ENCODE data around the gene CPA5.

Gene CPA5

GRCh38 chr7:130384841-130385599, 40.4 kb downstream of the CPA5 start:
- H3K4me3 ChIP-seq (ENCODE audit: low read length): no peak overlapping the region
- no peak for TF ChIP-seq ZNF274 (IDR thresholded peaks at IDR 0.05; ENCODE audit: low read depth, low read length)

- TF ChIP-seq ZNF274 (IDR thresholded peaks at IDR 0.05; ENCODE audit: low read depth, low read length): no peak
- no peak overlapping the region for H3K4me3 ChIP-seq (ENCODE audit: low read length)
Observed at GRCh38 chr7:130385600-130386066, 41.0 kb downstream of the CPA5 start.

GRCh38 chr7:130386876-130387275, 42.3 kb downstream of the CPA5 start:
- no peak overlapping the region for H3K4me3 ChIP-seq (ENCODE audit: low read length)
- no peak for TF ChIP-seq ZNF274 (IDR thresholded peaks at IDR 0.05; ENCODE audit: low read depth, low read length)

- H3K4me3 ChIP-seq (ENCODE audit: low read length): no peak overlapping the region
- no peak for TF ChIP-seq ZNF274 (IDR thresholded peaks at IDR 0.05; ENCODE audit: low read depth, low read length)
Observed at GRCh38 chr7:130387306-130387627, 42.7 kb downstream of the CPA5 start.

GRCh38 chr7:130387628-130388403, 43.2 kb downstream of the CPA5 start:
- no peak for TF ChIP-seq ZNF274 (IDR thresholded peaks at IDR 0.05; ENCODE audit: low read depth, low read length)
- H3K4me3 ChIP-seq (ENCODE audit: low read length): no peak overlapping the region

GRCh38 chr7:130388671-130389070, 44.1 kb downstream of the CPA5 start:
- no peak for TF ChIP-seq ZNF274 (IDR thresholded peaks at IDR 0.05; ENCODE audit: low read depth, low read length)
- no peak overlapping the region for H3K4me3 ChIP-seq (ENCODE audit: low read length)

- no peak for TF ChIP-seq ZNF274 (IDR thresholded peaks at IDR 0.05; ENCODE audit: low read depth, low read length)
Observed at GRCh38 chr7:130390486-130390885, 45.9 kb downstream of the CPA5 start.

GRCh38 chr7:130393101-130393561, 48.5 kb downstream of the CPA5 start:
- TF ChIP-seq ZNF274 (IDR thresholded peaks at IDR 0.05; ENCODE audit: low read depth, low read length): no peak
- H3K4me3 ChIP-seq (ENCODE audit: low read length): no peak overlapping the region

More at GRCh38 chr7:130390486-130390885, 45.9 kb downstream of the CPA5 start:
- no peak overlapping the region for H3K4me3 ChIP-seq (ENCODE audit: low read length)

GRCh38 chr7:130393841-130394411, 49.3 kb downstream of the CPA5 start:
- no peak for TF ChIP-seq ZNF274 (IDR thresholded peaks at IDR 0.05; ENCODE audit: low read depth, low read length)
- H3K4me3 ChIP-seq (ENCODE audit: low read length): no peak overlapping the region

- no peak for TF ChIP-seq ZNF274 (IDR thresholded peaks at IDR 0.05; ENCODE audit: low read depth, low read length)
Observed at GRCh38 chr7:130394421-130395195, 50.0 kb downstream of the CPA5 start.

GRCh38 chr7:130395421-130395820, 50.8 kb downstream of the CPA5 start:
- H3K4me3 ChIP-seq (ENCODE audit: low read length): no peak overlapping the region
- no peak for TF ChIP-seq ZNF274 (IDR thresholded peaks at IDR 0.05; ENCODE audit: low read depth, low read length)

More at GRCh38 chr7:130394421-130395195, 50.0 kb downstream of the CPA5 start:
- no peak overlapping the region for H3K4me3 ChIP-seq (ENCODE audit: low read length)

GRCh38 chr7:130396109-130396508, 51.5 kb downstream of the CPA5 start:
- H3K4me3 ChIP-seq (ENCODE audit: low read length): no peak overlapping the region
- TF ChIP-seq ZNF274 (IDR thresholded peaks at IDR 0.05; ENCODE audit: low read depth, low read length): no peak

GRCh38 chr7:130397051-130397757, 52.6 kb downstream of the CPA5 start:
- TF ChIP-seq ZNF274 (IDR thresholded peaks at IDR 0.05; ENCODE audit: low read depth, low read length): no peak
- no peak overlapping the region for H3K4me3 ChIP-seq (ENCODE audit: low read length)

Measured in GM08714 (cell line).